ENCODE measurements around the gene WDR26.
A peak's percentile ranks its signal among the peaks of the same experiment; 100 is the strongest.
"Not testable (repeated sequence)": the region's sequence is repeated elsewhere in the genome, so short reads cannot be mapped to it uniquely, and the experiment has no call there.

WDR26 gene

GRCh38 chr1:224434691-224435317 lies at the start of gene WDR26:
Gene WDR26, minus strand, starts transcription at chr1:224434797.
- DNase-seq: peak; percentile 83

- DNase-seq: not testable (repeated sequence)
Observed at GRCh38 chr1:224483206-224483605, 48.6 kb upstream of the WDR26 start.

DNA sequence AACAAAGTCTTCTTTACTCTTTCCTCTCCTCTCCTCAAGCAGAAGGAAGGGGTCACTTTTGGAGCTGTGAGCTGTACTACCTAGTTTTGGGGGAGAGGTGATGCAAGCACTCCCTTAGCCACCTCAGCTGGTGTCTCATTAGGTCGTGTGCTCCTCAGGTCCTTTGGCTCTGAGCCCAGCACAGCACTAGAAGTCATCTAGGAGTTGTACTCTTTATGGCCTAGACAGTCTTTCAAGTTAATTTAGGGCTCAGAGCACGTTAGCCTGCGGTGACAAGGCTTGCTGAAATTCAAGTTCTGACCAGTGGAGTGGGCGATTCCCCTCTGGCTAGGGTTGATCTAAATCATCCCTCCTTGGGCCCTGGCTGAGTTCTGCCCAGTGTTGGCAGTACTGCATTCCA lies 48.0 kb upstream of the WDR26 start:
- DNase-seq: no peak

DNA sequence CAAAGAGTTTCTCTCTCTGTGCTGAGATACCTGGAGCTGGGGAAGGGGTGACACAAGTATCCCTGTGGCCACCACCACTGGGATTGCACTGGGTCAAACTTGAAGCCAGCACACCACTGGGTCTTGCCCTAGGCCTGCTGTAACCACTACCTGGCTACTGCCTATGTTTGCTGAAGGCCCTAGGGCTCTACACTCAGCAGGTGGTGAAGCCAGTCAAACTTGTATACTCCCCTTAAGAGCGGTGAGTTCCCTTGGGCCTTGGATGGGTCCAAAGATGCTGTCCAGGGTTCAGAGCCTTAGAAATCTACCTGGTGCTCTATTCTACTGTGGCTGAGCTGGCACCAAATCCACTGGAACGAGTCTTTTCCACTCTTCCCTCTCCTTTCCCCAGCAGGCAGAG lies 47.0 kb upstream of the WDR26 start:
- no peak for DNase-seq

DNA sequence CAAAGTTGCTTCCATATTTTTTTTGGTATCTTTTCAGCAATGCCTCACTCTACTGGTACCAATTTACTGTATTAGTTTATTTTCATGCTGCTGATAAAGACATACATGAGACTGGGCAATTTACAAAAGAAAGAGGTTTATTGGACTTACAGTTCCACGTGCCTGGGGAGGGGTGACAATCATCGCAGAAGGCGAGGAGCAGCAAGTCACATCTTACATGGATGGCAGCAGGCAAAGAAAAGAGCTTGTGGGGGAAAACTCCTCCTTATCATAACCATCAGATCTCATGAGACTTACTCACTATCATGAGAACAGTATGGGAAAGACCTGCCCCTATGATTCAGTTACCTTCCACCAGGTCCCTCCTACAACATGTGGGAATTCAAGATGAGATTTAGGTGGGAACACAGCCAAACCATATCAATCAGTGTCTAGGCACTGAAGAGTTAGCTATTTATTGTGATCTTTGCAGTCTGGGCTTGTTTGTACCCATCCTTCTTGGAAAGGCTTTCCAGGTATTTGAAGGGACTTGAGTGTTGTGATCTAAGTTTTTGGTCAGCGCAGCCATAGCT lies 46.4 kb upstream of the WDR26 start:
- not testable (repeated sequence) for DNase-seq

- DNase-seq: not testable (repeated sequence)
Observed at GRCh38 chr1:224480200-224480599, 45.6 kb upstream of the WDR26 start.

GRCh38 chr1:224472806-224473205 lies 38.2 kb upstream of the WDR26 start:
- no peak for DNase-seq

DNA sequence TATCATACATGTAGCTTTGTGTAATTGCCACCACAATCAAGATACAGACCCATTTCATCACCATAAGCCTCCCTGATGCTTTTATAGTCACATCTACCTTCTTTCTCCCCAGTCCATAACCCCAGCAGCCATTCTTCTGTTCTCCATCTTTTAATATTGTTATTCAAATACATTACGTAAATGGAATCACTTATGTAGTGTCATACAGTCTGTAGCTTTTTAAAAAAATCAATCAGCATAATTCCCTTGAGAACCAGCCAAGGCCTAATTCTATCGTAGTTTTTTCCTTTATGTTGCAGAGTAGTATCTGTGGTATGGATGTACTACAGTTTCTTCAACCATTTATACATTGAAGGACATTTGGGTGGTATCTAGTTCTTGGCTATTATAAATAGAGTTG lies 31.6 kb upstream of the WDR26 start:
- no peak for DNase-seq

GRCh38 chr1:224459966-224460365 lies 25.4 kb upstream of the WDR26 start:
- no peak for DNase-seq

GRCh38 chr1:224458996-224459395 lies 24.4 kb upstream of the WDR26 start:
- no peak for DNase-seq

GRCh38 chr1:224458296-224458695 lies 23.7 kb upstream of the WDR26 start:
- DNase-seq: no peak

- DNase-seq: no peak
Observed at GRCh38 chr1:224457782-224458144, 23.2 kb upstream of the WDR26 start.

GRCh38 chr1:224456637-224456953 lies 22.0 kb upstream of the WDR26 start:
- DNase-seq: no peak

DNA sequence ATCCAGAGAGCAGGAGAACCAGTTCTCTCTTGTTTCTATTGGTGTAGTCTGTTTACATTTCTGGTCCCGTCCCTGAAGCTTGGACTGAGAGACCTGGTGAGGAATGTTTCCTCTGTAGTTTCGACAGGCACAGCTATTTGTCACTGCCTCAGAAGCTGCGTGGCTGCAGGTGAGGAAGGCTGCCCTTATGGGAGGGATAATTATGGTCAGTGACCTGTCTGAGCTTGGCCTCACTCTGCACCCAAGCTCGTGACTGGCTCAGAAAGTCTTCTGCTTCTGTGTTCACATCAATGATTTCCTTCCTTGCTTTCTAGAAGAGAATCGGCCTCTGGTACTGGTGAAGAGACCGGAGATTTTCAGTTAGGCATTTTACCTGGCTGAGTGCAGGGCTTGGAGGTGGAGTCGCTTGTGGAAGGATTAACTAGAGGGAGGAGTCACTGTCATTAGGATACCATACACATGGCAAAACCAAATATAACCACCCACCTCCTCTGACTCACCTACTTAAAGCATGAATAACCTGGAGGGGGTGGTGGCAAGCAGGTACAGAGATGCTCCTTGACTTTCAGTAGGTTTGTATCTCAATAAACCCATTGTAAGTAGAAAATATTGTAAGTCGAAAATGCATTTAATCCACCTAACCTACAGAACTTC lies 19.9 kb upstream of the WDR26 start:
- no peak for DNase-seq

DNA sequence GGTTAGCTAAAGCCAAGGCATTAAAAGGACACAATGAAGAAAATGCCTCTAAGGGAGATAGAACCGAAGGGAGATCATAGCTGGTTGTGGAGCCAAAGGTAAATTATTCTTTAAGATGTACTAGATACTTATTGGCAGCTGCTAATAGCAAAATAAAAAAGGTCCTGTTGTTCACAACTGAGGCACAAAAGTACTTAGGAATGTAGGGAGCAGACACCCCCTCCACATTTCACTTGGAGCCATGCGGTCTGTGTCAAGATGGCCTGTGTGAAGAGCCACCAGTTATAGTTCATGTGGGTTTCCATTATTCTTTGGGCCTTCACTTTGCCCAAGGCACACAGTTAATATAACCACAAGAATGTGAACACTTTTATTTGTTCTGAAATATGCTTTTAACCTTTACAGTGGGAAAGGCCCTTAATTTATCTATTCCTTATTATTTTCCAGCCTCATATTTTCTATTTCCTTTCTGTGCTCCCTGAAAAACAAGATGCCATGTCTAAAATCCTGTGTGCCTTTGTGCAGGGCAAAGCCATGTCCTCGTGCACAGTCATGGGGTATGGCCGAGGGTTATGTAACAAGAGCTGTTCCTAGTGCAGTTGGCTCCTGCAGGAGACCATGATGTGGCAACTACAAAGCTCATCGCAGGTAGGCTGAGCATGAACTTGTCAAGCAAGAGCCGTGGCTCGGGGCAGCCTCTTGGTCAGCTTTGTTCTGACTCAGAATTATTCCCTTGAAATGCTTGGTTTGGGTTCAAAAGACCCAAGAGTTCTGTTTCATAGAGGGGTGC lies 16.2 kb upstream of the WDR26 start:
- DNase-seq: no peak

DNA sequence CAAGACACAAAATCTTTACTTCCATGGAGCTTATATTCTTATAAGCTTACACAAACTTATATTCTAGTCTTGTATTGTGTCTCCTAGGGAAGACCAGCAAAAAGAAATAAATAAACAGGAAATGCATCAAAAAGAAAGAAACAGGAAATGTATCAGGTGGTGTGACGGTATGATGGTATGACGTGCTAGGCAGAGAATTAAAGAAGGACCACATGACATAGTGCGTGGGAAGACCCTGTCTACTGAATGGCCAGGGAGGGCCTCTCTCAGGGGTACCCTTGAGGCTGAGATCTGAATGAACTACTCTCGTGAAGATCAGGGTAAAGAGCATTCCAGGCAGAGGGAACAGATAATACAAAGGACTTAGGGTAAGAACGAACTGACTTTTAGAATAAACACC lies 15.6 kb upstream of the WDR26 start:
- DNase-seq: no peak

DNA sequence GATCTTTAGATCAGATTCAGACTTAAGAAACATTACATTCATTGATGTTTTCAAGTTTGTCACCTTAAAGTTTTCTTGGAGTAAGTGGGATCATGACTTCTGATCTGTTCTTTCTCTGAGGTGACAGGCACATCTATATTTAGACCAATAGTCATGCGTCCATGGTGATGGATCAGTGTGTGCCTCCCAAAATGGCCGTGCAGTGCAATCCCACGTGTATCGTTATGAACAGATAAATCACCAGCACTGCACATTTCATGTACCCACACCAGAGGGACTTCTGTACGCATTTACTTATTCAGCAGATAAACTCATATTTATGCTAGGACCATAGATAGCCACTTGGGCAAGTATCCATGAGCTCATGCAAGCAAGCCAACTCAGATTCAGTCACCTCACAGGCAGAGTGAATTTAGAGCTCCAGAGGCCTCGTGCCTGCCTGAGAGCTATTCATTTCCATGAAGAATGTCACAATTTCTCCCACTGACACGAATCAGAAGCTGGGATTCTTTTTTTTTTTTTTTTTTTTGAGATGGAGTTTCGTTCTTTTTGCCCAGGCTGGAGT lies 13.9 kb upstream of the WDR26 start:
- DNase-seq: no peak

GRCh38 chr1:224447971-224448370 lies 13.4 kb upstream of the WDR26 start:
- no peak for DNase-seq

DNA sequence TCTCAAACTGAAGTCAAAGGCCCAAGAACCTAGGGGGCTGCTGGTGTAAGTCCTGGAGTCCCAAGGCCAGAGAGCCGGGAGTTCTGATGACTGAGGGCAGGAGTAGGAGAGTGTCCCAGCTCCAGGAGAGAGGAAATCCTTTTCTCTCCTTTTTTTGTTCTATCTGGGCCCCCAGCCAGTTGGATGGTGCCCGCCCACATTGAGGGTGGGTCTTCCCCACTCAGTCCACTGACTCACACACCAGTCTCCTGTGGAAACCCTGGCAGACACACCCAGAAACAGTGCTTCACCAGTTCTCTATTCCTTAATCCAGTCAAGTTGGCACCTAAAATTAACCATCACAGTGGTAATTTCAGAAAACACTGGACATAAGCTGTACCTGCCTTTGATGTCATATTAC lies 12.7 kb upstream of the WDR26 start:
- DNase-seq: no peak

- DNase-seq: no peak
Observed at GRCh38 chr1:224438989-224439388, 4.4 kb upstream of the WDR26 start.

DNA sequence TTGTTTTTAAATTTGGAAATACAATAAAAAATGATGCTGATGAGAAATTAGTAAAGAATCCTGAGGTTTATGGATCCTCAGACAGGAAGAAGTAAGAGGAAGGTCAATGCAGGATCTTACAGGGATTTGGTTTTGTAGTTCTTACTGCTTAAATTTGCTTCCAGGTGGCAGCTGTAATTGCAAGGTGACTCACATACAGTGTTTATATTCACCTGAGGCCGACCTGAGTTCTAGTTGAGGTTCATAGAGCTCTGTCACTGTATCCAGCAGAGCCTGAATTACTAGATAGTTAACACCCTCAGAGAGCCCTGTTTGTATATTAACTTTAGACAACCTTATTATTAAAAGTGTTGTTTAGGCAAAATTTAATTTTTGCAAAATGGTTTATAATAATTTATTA lies 1.4 kb upstream of the WDR26 start:
- no peak for DNase-seq

DNA sequence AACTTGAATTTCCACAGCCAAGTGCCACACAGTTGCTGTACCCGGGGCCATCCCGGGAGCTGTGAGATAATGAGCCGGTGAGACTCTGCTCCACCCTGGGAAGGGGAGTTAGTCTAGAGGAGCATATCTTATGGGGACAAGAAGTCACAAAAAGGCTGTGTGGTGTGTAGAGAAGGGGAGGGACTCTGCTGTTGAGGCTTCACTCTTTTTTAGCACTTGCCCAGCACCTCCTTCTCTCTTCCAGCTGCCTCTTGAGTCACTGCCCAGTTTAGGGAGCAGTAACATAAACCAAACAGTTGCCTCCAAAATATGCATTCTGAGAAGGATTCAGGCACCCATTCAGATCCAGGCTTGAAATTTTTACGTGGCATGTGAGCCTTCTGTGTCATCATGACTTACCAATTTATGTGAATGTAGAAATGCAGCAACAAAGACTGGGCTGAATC lies 744 bp upstream of the WDR26 start:
- no peak for DNase-seq

All from NCI-H1694 treated with DMSO at 0.1 percent for 48 hours (cell line).